NCI-H82 (cell line): Measurements from ENCODE around the gene APBA1.

Experiments used
- DNase-seq: peaks from one replicate; lab custom pipeline; 2025; lab: John Stamatoyannopoulos, UW

APBA1 gene

GRCh38 chr9:69526699-69527098, 145.5 kb downstream of the APBA1 start:
- no peak for DNase-seq

DNA sequence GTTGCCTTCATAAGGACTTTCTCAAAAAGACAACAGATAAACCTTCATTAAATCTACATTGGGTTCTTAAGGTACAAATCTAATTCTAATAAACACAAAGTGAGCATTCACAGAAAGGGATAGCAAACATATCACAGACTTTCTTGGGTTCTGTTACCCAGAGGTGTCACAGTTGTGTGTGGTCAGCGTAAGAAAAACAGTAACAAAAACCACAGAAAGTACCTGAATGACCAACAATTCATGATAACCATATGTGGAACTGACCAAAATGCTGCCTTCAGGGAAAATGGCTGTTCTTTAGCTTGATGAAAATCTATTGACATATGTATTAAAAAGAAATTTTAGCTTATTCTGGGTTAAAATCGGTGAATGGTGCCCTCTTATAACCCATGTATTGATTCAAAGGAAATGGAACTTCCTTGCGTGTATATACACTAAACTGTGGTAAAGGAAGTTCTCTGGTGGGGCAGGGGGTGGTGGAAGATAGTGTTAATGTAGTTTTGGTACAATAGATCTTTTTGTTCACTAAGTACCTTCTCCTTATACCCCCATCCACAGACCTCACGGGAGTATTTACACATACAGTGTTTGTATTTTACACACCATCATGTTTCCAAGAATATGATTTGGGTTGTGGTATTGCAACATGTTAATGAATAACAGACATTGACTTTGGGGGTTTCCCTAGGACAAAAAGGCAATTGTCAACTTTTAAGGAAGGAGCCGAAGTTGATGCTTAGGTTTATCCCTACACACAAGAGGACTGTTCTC, 152.5 kb downstream of the APBA1 start:
- no peak for DNase-seq

GRCh38 chr9:69516353-69517322, 155.5 kb downstream of the APBA1 start:
- no peak for DNase-seq

- DNase-seq = no peak
Measured at GRCh38 chr9:69515810-69516209, 156.4 kb downstream of the APBA1 start.

- no peak for DNase-seq
Measured at GRCh38 chr9:69513141-69513820, 158.9 kb downstream of the APBA1 start.

- DNase-seq = no peak
Measured at GRCh38 chr9:69504058-69504457, 168.1 kb downstream of the APBA1 start.

DNA sequence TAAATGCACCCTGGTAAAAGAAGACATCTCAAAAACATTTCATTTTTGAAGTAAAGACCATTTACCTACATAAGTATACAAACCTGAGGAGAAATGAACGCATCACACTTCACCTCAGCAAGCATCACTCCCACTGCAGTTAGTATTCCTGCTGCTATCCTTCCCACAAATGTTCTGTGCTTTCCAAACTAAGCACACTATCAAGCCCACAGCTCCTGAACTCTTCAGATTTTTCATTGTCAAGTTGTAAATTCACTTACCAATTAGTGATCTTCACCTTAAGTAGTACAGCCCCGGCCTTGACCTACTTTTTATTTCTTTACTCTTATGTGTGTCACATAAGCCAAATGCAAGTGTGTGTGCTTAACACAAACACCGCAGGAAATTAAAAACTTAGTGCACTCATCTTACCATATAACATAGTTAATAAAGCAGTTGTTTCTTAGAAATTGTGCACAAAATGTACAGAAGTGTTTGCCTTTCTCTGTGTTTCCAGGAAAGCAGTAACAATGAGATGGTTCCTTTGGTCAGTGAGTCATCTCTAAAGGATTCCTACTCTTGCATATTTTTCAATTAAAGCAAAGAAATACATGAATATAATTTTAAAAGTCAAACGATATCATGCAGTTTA, 169.4 kb downstream of the APBA1 start:
- DNase-seq = no peak

DNA sequence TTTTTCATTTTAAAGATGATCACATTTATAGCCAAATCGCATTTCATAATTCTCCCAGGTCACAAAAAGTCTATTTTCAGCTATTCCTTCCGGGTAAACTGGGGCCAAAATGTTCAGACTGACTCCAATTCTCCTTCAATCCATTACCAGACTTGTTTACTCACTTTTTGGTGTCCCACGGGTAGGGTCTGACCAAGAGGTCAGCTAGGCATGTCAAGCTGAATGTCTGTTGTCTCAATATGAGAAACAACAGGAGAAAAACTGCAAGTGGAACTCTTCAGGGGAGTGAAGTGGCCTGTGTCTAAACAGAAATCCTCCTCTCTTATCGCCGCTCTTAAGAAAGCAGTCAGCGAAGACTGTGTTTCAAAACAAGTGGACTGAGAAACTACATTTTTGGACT, 171.3 kb downstream of the APBA1 start:
- no peak for DNase-seq

DNA sequence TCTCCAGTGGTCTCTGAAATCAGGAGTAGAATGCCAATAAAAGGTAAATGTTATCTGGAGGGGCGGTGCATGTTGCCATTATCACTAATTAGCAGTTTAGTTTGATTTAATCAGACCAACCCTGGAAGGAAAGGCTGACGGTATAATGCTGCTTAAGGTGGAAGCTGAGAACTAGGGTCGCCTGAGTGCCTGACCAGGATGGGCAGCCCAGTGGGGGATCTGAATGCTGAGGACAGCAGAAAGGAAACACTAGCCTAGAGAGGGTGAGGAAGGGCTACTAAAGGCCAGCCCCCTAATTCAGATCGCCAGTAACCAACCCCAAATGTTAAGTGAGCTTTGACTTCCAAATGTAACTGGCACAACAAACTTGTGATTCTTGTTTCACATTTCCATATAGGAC, 172.2 kb downstream of the APBA1 start:
- DNase-seq = no peak

GRCh38 chr9:69499407-69499806, 172.8 kb downstream of the APBA1 start:
- no peak for DNase-seq

GRCh38 chr9:69498470-69498869, 173.7 kb downstream of the APBA1 start:
- DNase-seq = no peak

DNA sequence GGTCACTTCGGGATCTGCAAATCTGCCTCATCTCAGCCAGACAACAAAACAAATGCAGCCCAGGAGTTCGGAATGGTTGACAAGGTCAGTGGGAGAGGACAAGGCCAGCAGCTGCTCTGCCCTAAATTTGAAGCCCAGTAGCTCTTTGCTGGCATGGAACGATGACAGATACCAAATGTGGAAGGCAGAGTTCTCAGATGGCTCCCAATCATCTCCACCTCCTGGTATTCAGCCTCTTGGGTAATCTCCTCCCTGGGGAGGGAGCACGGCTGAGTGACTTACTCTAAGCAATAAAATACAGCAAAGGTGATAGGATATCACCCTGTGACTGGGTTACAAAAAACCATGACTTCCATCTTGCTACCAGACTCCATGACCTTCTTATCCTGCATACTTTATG, 174.4 kb downstream of the APBA1 start:
- no peak for DNase-seq

DNA sequence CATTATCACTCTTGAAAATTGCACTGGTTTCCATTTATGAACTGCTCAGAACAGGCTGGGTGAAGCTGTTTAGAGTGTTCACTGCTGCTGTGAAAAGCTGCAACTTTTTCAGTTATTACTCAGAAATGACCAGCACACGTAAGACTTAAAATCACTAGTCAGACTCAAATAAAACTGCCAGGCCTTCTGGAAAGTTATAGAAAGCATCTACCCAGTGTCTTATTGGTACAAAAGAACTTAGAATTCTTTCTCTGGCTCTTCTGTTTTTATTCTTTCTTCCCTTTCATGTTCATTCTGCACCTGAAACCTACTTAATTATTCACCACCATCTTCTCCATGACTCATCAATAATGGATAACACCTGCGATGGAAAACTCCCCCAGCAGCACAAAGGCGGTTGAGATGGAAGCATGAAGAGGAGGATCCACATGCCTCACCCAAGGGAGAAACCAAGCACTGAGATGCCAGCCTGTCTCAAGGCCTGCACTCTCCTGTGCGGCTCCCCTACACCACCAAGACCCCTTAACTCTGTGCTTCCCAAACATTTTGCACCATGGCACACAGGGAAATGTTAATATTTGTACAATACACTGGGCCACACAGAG, 175.2 kb downstream of the APBA1 start:
- DNase-seq = no peak

GRCh38 chr9:69495296-69495695, 176.9 kb downstream of the APBA1 start:
- DNase-seq = no peak

DNA sequence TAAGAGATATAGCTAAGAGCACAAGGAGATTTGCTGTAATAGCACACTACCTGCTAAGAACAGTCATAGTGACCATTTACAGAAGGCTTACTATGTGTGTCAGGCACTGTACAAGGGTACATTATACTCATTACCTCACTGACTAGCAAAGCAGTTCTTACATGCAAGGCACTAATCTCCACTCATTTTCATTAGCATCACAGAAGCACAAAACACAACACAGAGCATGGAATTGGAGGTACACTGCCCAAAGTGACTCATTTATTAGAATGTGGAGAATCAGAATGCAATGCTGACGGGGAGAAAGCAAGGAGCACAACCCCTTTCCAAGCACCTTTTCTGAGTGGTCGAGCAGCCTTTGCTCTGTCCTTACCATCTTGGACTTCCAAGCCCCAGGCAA, 177.4 kb downstream of the APBA1 start:
- no peak for DNase-seq

DNA sequence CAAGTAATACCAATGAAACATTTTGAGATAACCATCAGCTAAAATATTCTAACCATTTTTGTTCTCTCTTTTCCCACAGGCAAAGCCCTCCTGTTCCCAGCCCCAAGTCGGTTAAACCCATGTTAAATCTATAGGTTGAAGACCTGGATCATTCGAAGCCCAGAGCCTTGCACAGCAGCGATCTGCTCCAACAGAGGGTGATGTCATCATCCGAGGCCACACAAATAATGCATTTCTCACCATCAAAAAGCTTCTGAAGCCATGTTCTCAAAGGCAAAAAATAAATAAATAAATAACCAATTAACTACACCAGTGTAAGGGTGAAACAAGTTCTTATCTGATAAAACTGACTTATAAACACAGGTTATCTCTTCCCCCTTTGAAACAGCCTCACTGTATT, 178.0 kb downstream of the APBA1 start:
- DNase-seq = no peak

DNA sequence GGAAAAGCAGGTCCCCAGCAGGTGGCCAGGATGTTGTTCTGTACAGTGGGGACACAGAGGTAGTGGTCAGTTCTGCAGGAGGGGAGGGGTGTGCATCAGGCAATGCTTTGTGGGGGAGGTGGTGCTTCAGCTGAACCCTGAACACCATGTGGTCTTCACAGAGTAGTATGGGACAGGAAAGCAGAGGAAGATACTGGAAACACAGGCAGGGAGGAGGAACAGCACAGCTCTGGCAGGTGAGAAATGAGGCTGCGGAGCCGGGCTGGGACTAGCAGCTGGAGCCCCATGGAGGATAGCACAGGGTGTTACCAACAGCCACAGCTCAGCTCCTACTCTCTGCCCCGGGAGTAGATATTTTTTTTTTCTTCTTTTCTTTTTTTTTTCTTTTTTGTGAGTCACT, 185.7 kb downstream of the APBA1 start:
- DNase-seq = no peak

GRCh38 chr9:69485466-69485865, 186.7 kb downstream of the APBA1 start:
- DNase-seq = no peak

GRCh38 chr9:69483886-69484422, 188.2 kb downstream of the APBA1 start:
- no peak for DNase-seq

DNA sequence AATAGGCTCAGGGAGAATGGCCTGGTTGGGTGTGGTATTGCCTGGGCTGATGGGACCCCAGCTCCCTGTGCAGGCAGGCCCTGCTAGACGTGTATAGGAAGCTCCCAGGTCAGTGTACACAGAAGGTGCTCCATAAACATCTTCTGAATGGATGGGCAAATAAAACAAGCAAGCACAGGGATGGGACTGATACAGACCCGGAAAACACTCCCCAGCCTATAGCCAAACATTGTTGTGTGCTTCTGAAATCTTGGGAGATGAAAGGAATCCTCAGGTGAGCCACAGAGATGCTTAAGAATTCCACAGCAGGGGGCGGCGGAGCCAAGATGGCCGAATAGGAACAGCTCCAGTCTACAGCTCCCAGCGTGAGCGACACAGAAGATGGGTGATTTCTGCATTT, 195.4 kb downstream of the APBA1 start:
- no peak for DNase-seq

DNA sequence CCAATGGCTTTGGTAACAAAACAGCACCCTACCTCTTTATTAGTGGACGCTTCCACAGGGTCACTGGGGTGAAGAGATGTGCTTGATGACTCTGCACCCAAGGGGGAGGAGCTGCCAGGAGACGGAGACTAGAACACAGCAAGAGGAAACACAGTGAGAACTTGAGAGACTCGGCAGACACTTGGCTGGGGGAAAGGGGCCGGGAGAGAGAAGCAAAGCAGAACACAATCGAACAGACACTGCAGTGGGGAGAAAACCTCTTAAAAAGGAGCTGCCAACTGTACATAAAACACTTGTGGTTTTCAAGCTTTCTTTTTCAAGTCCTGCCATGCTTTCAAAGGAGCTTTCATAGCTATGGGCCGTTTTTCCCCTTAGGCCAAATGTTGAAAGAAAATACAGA, 196.2 kb downstream of the APBA1 start:
- no peak for DNase-seq
